D721Med (cell line): ENCODE measurements around the gene CDK14.
"Not testable (repeated sequence)": the region's sequence is repeated elsewhere in the genome, so short reads cannot be mapped to it uniquely, and the experiment has no call there.

Experiments
- DNase-seq: peaks from one replicate; pipeline ENCODE4 v3.0.0; 2011; ENCODE audit warnings: low spot score; ENCODE audit not compliant: insufficient read length
- FAIRE-seq: peaks from 2 replicates; lab custom pipeline; 2011; peaks lifted over from hg19 to GRCh38; lab: Jason Lieb, UNC
- CTCF ChIP-seq: IDR thresholded peaks from 2 replicates; pipeline ENCODE4 v1.5.1; 2012; ENCODE audit warnings: mild to moderate bottlenecking, control low read depth; ENCODE audit not compliant: insufficient read depth; ENCODE audit errors: missing control alignments

The CDK14 gene

DNA sequence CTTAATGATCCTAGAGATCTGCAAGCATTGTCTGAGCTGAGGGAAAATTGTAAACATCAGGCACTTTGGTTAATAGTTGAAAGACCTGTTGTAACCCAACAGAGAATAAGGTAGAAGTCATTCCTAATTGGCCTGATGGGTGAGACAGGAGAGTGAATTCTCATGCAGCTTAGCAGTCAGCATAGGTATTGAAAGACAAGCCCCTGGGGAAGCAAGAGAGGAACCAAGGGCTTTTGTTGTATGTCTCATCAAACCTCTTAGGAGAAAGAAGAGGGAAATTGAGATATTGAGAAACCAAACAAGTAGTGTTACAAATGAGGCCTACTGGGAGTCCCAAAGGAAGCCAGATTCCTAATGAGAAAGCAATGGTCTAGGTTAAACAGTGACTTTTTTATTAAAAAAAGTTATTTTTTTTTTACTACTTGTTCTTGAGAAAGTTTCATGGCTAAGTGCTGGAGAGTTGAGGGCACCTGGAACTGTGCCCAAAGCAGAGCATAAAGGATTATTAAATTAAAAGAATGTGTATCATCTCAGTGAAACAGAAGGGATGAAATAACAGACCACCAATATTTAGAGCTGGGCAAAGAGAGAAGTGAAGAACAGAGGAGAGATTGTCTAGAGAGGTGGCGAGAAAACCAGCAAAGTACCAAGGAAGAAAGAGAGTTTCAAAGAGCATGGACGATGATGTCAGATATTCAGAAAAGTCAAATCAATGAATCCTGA, 168.9 kb downstream of the CDK14 start:
- FAIRE-seq (no peak), DNase-seq (no peak)
- TF ChIP-seq CTCF, result no peak

- no peak for DNase-seq
- no peak for TF ChIP-seq CTCF
- no peak for FAIRE-seq
Observed at GRCh38 chr7:90766814-90767564, 170.9 kb downstream of the CDK14 start.

DNA sequence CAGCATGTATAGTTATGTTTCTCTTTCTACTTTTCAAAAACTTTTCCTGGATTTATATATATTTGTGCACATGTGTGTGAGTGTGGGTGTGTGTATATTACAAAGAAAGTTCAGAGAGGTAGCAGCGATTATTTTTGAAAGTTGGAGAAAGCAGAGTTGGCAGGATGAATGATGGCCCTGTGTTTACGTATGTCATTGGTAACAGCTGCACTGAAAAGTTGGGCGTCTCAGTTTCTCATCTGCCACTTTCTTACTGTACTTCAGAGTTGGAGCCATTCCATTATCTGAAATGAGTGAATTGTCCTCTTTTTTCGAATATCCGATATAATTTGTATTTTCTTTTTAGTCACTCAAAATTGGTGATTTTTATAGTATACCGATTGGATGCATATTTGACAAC, 172.2 kb downstream of the CDK14 start:
- TF ChIP-seq CTCF, result no peak

GRCh38 chr7:90769036-90769435, 172.9 kb downstream of the CDK14 start:
- TF ChIP-seq CTCF, result no peak
- DNase-seq (no peak), FAIRE-seq (no peak)

More for the DNA sequence above, 172.2 kb downstream of the CDK14 start:
- no peak for FAIRE-seq
- DNase-seq, result no peak

DNA sequence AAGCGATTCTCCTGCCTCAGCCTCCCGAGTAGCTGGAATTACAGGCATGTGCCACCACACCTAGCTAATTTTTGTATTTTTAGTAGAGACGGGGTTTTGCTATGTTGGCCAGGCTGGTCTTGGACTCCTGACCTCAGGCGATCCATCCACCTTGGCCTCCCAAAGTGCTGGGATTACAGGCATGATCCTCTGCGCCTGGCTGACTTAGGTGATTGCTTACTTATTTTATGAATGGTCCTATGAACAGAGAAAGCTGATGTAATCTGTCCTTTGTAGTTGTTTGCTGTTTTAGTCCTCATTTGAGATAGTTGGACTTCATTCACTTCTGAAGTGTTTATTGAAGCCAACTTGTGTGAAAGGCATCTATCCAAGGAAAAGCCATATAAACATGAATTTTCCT, 173.4 kb downstream of the CDK14 start:
- DNase-seq, FAIRE-seq: not testable (repeated sequence)

DNA sequence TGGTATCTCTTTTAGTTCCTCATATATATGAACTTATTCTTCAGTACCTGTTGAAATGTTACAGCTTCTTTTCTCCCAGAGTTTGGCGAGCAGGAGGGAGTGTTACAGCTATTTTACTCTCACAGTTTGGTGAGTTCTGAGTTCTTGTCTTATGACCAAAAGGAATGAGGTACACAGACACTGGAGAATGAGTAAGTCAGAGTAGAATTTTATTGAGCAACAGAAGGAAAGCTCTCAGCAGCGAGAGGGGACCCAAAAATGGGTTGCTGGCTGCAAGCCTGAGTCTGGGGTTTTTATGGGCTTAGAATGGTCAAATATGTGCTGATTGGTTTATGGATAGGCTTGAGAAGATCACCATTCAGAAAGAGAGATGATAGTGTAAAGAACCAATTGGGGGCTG, 175.2 kb downstream of the CDK14 start:
- FAIRE-seq (no peak), DNase-seq (no peak)
- no peak for TF ChIP-seq CTCF

- FAIRE-seq (no peak), DNase-seq (no peak)
Observed at GRCh38 chr7:90772410-90772809, 176.3 kb downstream of the CDK14 start.

More at GRCh38 chr7:90772410-90772809, 176.3 kb downstream of the CDK14 start:
- TF ChIP-seq CTCF, result no peak
